NCI-H187 (cell line): ENCODE results near the gene AIP.
A peak's percentile ranks its signal among the peaks of the same experiment; 100 is the strongest.

Experiments
- DNase-seq, 2 experiments: peaks; one replicate each; lab custom pipeline; 2025; lab: John Stamatoyannopoulos, UW

The AIP gene

DNA sequence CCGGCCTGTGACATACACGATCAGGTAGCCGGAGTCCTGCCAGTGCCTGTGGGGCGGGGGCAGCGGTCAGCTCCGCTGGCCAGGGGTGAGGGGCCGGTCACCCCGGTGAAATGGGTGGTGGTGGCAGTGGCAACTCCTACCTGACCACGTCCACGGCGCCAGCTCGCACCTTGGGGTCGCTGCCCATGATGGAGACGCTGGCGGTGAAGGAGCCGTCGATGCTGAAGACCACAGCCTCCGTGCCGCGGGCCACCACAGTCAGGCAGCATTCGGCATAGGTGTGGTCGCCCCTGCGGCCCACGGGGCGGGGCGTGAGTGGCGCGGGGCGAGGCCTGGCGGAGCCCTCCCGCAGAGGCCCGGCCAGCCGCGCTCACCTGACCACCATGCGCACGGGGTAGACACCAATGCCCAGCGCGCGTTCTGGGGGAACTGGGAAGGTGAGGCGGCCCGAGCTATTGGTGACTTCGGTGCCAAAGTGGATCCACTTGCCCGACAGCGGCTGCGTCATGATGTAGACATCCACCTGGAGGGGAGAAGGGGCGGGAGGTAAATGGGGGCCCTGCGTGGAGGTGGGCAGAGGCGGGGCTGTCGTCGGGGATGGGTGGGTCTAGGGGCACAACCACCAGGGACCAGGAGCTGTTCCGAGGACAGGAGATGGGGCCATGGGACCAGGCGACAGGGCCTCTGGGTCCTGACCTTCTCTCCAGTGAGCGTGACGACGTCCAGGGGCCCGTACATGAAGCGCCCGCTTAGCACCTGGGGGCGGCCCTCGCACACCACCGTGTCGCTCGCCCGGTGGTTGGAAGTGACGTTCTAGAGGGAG lies 10.9 kb downstream of the AIP start:
- no peak for DNase-seq

DNA sequence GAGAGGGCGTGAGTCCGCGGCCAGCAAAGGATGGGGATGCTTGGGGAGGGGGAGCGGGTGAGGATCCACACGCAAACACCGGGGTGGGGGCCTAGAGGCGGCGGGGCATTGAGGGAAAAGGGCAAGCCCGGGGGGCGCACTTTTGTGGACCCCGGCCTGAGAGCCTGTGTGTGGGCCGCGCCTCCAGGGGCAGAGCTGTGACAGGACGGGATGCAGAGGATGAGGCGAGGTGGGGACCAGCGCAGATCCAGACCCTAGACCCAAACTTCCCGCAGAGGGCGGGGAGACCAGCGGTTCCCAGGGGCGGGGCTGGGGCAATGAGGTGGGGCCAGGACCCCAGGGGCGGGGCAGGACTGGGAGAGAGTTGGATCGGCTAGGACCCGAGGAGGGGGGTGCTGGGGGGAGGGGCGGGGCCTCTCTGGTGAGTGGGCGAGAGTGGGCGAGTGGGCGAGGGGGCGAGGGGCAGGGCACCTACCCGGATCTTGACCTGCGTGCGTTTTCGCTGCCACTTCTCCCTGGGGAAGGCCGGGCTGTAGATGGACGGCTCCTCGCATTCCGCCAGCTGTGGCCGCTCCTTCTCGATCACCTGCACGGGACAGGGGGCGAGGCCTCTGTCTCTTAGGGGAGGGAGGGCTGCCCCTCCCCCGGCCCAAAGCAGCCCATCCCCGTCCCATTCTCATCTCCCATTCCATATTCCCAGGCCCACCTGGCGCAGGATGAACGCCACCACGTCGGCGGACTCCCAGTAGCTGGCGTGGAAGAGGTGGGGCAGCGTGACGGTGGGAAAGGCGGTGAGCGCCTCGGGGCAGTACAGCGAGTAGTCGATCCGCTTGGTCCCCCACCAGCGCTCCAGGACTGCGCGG lies 11.8 kb downstream of the AIP start:
- no peak for DNase-seq

- DNase-seq, result no peak
Measured at GRCh38 chr11:67495234-67496005, 12.6 kb downstream of the AIP start.

DNA sequence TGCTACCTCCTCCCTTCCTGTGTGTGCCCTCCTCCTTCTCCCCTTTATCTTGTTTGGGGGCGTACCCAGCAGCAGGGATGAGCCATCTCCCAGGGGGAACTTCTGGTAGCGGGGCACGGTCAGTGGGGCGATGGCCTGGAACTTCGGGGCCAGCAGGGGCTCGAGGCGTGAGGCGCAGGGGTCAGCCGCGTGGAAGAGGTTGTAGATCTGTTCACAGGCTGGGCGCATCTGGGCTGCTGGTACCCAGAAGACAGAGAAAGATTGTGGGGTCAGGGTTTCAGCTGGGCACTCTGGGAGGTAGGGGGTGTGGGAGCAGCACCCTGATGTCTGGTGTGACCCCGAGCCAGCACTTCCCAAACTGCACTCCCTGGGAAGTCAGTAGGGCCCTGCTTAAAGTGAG lies 13.3 kb downstream of the AIP start:
- no peak for DNase-seq

- DNase-seq, result no peak
Measured at GRCh38 chr11:67497656-67498291, 14.9 kb downstream of the AIP start.

DNA sequence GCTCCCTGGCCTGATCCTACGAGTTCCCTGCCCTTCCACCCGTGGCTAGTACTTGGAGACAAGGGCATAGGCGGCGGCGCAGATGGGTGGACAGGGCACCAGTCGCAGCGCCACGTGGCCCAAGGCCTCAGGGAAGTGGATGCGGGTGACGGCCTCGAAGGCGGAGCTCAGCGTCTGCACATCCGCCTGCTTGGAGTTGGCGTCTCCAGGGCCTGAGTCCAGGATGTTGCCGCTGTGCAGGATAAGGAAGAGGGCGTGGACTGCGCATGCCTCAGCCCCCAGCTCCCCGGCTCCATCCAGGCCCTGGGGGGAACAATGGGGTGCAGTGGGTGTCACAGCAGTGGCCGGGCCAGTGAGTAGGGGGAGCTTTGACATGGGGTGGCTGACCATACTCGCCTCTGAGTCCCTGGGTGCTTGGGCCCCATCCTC lies 15.7 kb downstream of the AIP start:
- DNase-seq, result no peak

DNA sequence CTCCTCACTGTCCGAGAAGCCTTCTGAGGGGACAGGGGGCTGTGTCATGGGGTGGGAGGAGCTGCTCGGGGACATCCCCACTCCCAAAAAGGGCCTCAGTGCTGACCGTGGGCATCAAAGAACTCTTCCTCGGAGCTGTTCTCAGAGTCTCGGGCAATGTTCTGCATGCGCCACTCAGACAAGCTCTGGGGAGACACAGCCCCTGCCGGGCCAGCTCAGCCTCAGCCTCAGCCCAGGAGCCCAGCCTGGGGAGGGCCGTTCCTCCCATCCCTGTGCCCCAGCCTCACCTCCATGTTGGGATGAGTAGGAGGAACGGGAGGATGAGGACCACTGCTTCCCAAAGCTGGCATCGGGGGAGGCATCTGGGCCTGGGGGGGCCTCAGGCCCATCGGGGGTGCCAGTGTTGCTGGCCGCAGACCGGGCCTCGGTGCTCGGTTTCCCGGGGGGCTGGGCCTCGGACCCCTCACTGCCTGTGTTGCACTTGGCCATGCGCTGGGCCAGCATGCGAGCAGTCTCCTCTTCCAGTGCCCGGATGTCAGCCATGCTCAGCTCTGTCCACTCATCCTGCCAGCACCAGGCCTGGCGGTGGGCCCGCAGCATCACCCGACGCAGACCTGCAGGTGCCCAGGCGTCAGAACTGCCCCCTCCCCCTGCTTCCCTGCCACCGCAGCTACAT lies 17.1 kb downstream of the AIP start:
- DNase-seq, result no peak

DNA sequence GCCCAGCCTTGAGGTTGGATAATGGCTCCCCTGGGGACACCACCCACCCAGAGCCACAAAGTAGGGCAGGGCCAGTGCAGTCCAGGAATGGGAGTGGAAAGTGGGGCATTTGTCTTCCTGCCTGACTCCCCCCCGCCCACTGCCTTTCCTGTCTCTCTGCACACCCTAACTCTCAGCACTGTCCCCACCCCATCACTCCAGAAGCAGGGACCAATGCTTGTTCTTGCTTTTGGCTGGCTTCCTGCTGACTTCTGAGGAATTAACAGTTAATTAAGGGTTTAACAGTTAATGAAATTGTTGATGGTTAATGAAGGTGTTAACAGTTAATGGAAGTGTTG lies 17.6 kb downstream of the AIP start:
- DNase-seq, result no peak

- DNase-seq, result no peak
Measured at GRCh38 chr11:67500831-67501715, 18.2 kb downstream of the AIP start.

- DNase-seq, result no peak
Measured at GRCh38 chr11:67501854-67502253, 19.0 kb downstream of the AIP start.

GRCh38 chr11:67502328-67502979 lies 19.6 kb downstream of the AIP start:
- DNase-seq, result no peak

- DNase-seq, result no peak
Measured at GRCh38 chr11:67503119-67504004, 20.5 kb downstream of the AIP start.

GRCh38 chr11:67504005-67504949 lies 21.5 kb downstream of the AIP start:
- no peak for DNase-seq

DNA sequence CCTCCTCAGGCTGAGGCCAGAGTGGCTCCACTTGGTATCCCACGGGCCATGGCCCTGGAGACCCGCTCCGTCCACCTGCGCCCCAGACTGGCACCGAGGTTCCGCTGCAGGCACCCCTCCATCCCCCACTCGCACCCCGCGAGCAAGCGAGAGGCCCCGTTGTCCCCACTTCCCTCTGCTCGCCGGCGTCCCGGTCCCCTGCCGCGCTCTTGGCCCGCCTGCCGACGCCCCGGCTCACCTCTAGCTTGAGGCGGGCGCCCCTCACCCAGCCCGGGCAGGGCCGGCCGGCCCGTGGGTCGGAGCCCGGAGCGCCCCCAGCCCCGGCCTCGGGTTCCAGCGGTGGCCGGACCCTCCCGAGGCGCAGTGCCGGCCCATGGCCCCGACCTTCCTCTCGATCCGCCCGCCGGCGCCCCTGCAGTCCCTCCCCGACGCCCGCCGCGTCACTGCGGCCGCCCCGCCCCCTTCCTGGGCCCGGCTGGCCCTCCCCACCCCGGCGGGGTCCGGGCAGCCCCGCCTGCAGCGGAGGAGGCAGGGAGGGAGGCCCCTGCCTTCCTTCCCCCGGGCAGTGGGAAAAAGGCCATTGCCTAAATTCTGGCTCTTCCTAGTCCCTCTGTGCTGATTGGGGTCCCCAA lies 22.2 kb downstream of the AIP start, which contains the start of gene PITPNM1:
PITPNM1 (minus strand) TSS at position 414 of the 632 bp plus-strand sequence. CDS start 1,183 bp downstream, outside the sequence.
- DNase-seq, result no peak

- DNase-seq, result peak; percentile 49 to 80
Measured at GRCh38 chr11:67505605-67506396, 23.0 kb downstream of the AIP start.

- DNase-seq, result no peak
Measured at GRCh38 chr11:67506426-67507051, 23.7 kb downstream of the AIP start.
